Motor neuron (in vitro differentiated cells): Measurements from ENCODE around the gene ACKR2. TPM values are rescaled to one million over a fixed set of nuclear protein-coding genes. Genes with fewer than 3 reads are reported as not detected.
"Not testable (repeated sequence)": the region's sequence is repeated elsewhere in the genome, so short reads cannot be mapped to it uniquely, and the experiment has no call there.

ENCODE experiments used
- ATAC-seq, 8 experiments: fragments of 200-7000 bp; cut with Tn5 transposase; replicated peaks in 6 of 8; 2 replicates each; pipeline ENCODE4 v1.8.0; 2021; ENCODE audit warnings: mild to moderate bottlenecking in 8 of 8, moderate library complexity in 8 of 8
- H3K27ac ChIP-seq, 2 donors: fragments of 250-450 bp; sonication (Bioruptor Pico); 2 replicates each; pipeline ENCODE4 v1.9.0; 2021; ENCODE audit warnings: antibody characterized with exemption in 2 of 2, mild to moderate bottlenecking in 2 of 2, moderate library complexity in 1 of 2
- H3K4me1 ChIP-seq, 2 donors: fragments of 250-450 bp; sonication (Bioruptor Pico); replicated peaks in 1 of 2; 2 replicates each; pipeline ENCODE4 v1.6.1; 2021; ENCODE audit warnings: antibody characterized with exemption in 2 of 2, mild to moderate bottlenecking in 2 of 2, moderate library complexity in 1 of 2
- H3K4me3 ChIP-seq, 5 donors: fragments of 250-450 bp; sonication (Bioruptor Pico); 2 replicates each; pipeline ENCODE4 v1.9.0; 2021; ENCODE audit warnings: antibody characterized with exemption in 5 of 5, mild to moderate bottlenecking in 5 of 5, moderate library complexity in 4 of 5
- WGBS, 10 experiments: fragments of 450-650 bp; shearing (Covaris generic); methylation state at CpG; one replicate each; pipeline ENCODE4 v1.0.0; 2022; 5-methylcytosine and 5-hydroxymethylcytosine counted together
- in situ Hi-C, 9 experiments: fragments of 400-800 bp; cut with MboI; loops; one replicate each; pipeline ENCODE4 v1.15.0; 2021; ENCODE audit warnings: low sequenced_read_pairs in 9 of 9, low pct_unique_long_range_greater_than_20kb in 2 of 9; ENCODE audit not compliant: unreplicated experiment in 9 of 9
- total RNA-seq, 8 experiments: library from RNA; unstranded; fragments of 300-600 nt; gene quantifications; 2 replicates each; pipeline versions ENCODE4 v1.2.3 to v1.2.4, GENCODE V29; 2022

ACKR2 gene
- total RNA-seq, 8 experiments from 2014 or later, result 0.31 to 0.87 (median 0.38) TPM; not detected in 1

GRCh38 chr3:42804831-42805132 is 4.5 kb upstream of the ACKR2 start:
- peak overlapping the region; percentile 75 to 100 (median 81) for H3K4me3 ChIP-seq
- ATAC-seq, result peak in 7 of 8 experiments; percentile 7 to 51 (median 46)
- peak overlapping the region; percentile 46 to 71 for H3K27ac ChIP-seq
- peaks cover 21 to 39% of the 10 kb centered on the region in 2 donors for H3K4me1 ChIP-seq
- in situ Hi-C loops, result no loop called here
- 0 to 5% (median 0%) methylated on average over 1 to 9 of the region's 13 CpGs; no CpG with 5 or more reads in 4 of the 10 experiments for WGBS, 10 experiments

- in situ Hi-C loops, result no loop called here
- peaks cover 21 to 39% of the 10 kb centered on the region in 2 donors for H3K4me1 ChIP-seq
- WGBS, 10 experiments, result 15 to 60% (median 28%) methylated on average over 1 to 18 of the region's 23 CpGs; no CpG with 5 or more reads in 1 of the 10 experiments
- peak in 1 of 8 experiments; percentile 16 for ATAC-seq
- peak overlapping the region; percentile 75 to 100 (median 81) for H3K4me3 ChIP-seq
- H3K27ac ChIP-seq, result no peak overlapping the region
Measured at GRCh38 chr3:42805141-42805821, 4.0 kb upstream of the ACKR2 start.

- in situ Hi-C loops, result no loop called here
- Histone ChIP-seq H3K27ac (no peak overlapping the region), H3K4me1 (peaks cover 8 to 25% of the 10 kb centered on the region in 2 donors), H3K4me3 (no peak overlapping the region)
- WGBS, 10 experiments, result 81 to 100% (median 98%) methylated on average over 2 to 4 of the region's 4 CpGs; no CpG with 5 or more reads in 2 of the 10 experiments
- no peak for ATAC-seq
Measured at GRCh38 chr3:42807929-42808328, 1.3 kb upstream of the ACKR2 start.

- 79 to 100% (median 87%) methylated on average over 2 to 10 of the region's 10 CpGs; no CpG with 5 or more reads in 3 of the 10 experiments for WGBS, 10 experiments
- H3K4me3 ChIP-seq, H3K27ac ChIP-seq, ATAC-seq, in situ Hi-C loops: not testable (repeated sequence)
- peaks cover 13 to 30% of the 10 kb centered on the region in 2 donors for H3K4me1 ChIP-seq
Measured at GRCh38 chr3:42810706-42811105, 1.5 kb downstream of the ACKR2 start.

- H3K27ac ChIP-seq, in situ Hi-C loops, H3K4me3 ChIP-seq, ATAC-seq: not testable (repeated sequence)
- H3K4me1 ChIP-seq, result peaks cover 12 to 33% of the 10 kb centered on the region in 2 donors
- WGBS, 10 experiments, result 63 to 100% (median 83%) methylated on average over 1 to 15 of the region's 15 CpGs; no CpG with 5 or more reads in 2 of the 10 experiments
Measured at GRCh38 chr3:42811118-42811883, 2.1 kb downstream of the ACKR2 start.

GRCh38 chr3:42814246-42814645 is 5.0 kb downstream of the ACKR2 start:
- WGBS, 10 experiments, result 76 to 96% (median 83%) methylated on average over 2 to 5 of the region's 5 CpGs
- in situ Hi-C loops, result no loop called here
- H3K27ac ChIP-seq, result no peak overlapping the region
- H3K4me3 ChIP-seq, result no peak overlapping the region
- H3K4me1 ChIP-seq, result peaks cover 12 to 23% of the 10 kb centered on the region in 2 donors
- no peak for ATAC-seq

- peaks cover 18 to 28% of the 10 kb centered on the region in 2 donors for H3K4me1 ChIP-seq
- H3K4me3 ChIP-seq, result no peak overlapping the region
- ATAC-seq, result peak in 7 of 8 experiments; percentile 75 to 93 (median 84)
- in situ Hi-C loops, result no loop called here
- H3K27ac ChIP-seq, result no peak overlapping the region
- 0 to 29% (median 7%) methylated on average over 1 to 2 of the region's 2 CpGs; no CpG with 5 or more reads in 5 of the 10 experiments for WGBS, 10 experiments
Measured at GRCh38 chr3:42814914-42815507, 5.8 kb downstream of the ACKR2 start.

- ATAC-seq, result no peak
- in situ Hi-C loops, result no loop called here
Measured at GRCh38 chr3:42815826-42816225, 6.6 kb downstream of the ACKR2 start.

GRCh38 chr3:42819351-42819965 is 10.2 kb downstream of the ACKR2 start:
- no peak overlapping the region for H3K27ac ChIP-seq
- H3K4me1 ChIP-seq, result peaks cover 19 to 28% of the 10 kb centered on the region in 2 donors
- 0 to 50% (median 19%) methylated on average over 1 to 2 of the region's 2 CpGs; no CpG with 5 or more reads in 5 of the 10 experiments for WGBS, 10 experiments
- peak in 6 of 8 experiments; percentile 50 to 81 (median 66) for ATAC-seq
- in situ Hi-C loops, result no loop called here
- no peak overlapping the region for H3K4me3 ChIP-seq

More at GRCh38 chr3:42815826-42816225, 6.6 kb downstream of the ACKR2 start:
- Histone ChIP-seq H3K27ac (no peak overlapping the region), H3K4me3 (no peak overlapping the region), H3K4me1 (peaks cover 18 to 28% of the 10 kb centered on the region in 2 donors)
- WGBS, 10 experiments, result 0 to 86% (median 67%) methylated on average over 1 to 2 of the region's 2 CpGs; no CpG with 5 or more reads in 7 of the 10 experiments

- in situ Hi-C loops, result no loop called here
- no peak overlapping the region for H3K27ac ChIP-seq
- 60 to 100% (median 91%) methylated on average over 1 to 6 of the region's 6 CpGs; no CpG with 5 or more reads in 2 of the 10 experiments for WGBS, 10 experiments
Measured at GRCh38 chr3:42820746-42821051, 11.5 kb downstream of the ACKR2 start.

GRCh38 chr3:42822828-42823227 is 13.6 kb downstream of the ACKR2 start:
- ATAC-seq, result peak in 3 of 8 experiments; percentile 3 to 22 (median 13)
- no peak overlapping the region for H3K4me3 ChIP-seq
- WGBS, 10 experiments, result 75 to 100% (median 94%) methylated on average over 2 to 3 of the region's 3 CpGs; no CpG with 5 or more reads in 1 of the 10 experiments

More at GRCh38 chr3:42820746-42821051, 11.5 kb downstream of the ACKR2 start:
- Histone ChIP-seq H3K4me1 (peaks cover 8 to 17% of the 10 kb centered on the region in 2 donors), H3K4me3 (no peak overlapping the region)
- no peak for ATAC-seq

GRCh38 chr3:42823351-42823750 is 14.1 kb downstream of the ACKR2 start:
- H3K4me3 ChIP-seq, result no peak overlapping the region
- peak in 5 of 8 experiments; percentile 22 to 91 (median 65) for ATAC-seq
- in situ Hi-C loops, result no loop called here
- WGBS, 10 experiments, result 18 to 100% (median 61%) methylated on average over 1 to 2 of the region's 2 CpGs; no CpG with 5 or more reads in 2 of the 10 experiments
- H3K4me1 ChIP-seq, result peaks cover 5 to 17% of the 10 kb centered on the region in 2 donors
- H3K27ac ChIP-seq, result peak overlapping the region in 1 of 2 donors; percentile 29

More at GRCh38 chr3:42822828-42823227, 13.6 kb downstream of the ACKR2 start:
- Histone ChIP-seq H3K4me1 (peaks cover 5 to 17% of the 10 kb centered on the region in 2 donors), H3K27ac (no peak overlapping the region)
- in situ Hi-C loops, result no loop called here
